GM18861 (cell line): ENCODE results near the gene ACTN3.
"Not testable (repeated sequence)": the region's sequence is repeated elsewhere in the genome, so short reads cannot be mapped to it uniquely, and the experiment has no call there.

Source experiments
- ATAC-seq: cut with Tn5 transposase; IDR thresholded peaks from one replicate; pipeline ENCODE4 v1.9.1; 2021; ENCODE audit not compliant: unreplicated experiment

Gene ACTN3

DNA sequence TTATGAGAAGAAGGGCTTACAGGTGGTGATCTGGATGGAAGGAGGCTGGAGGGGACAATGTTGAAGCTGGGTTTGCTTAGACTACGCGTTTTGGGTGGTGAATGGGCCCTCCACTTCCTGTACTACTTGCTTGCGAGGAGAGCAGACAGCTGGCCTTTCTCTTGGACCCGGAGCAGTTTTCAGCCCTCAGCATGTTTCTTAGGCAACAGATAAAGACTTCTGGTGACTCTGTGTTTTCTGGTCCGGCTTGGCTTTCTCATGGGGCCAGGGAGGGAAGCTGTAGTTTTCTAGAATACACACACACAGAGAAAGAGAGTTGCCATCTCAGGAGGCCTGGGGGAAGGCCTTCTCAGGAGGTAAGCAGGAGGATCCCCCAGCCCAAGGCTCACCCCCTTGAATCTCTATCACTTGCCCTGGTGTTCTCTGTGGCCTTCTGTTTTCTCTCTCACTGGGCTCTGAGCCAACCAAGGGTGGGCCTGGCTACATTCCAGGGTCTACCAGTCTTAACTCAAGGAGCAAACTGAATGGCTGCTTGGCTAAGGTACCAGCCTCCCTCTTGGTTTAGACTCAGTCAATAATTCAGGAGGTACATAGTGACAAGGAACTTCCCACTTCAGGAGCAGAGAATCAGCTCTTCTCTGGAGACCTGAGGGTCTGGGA is 48.7 kb downstream of the ACTN3 start:
- ATAC-seq = no peak

GRCh38 chr11:66598993-66599392 is 52.3 kb downstream of the ACTN3 start:
- ATAC-seq = no peak

DNA sequence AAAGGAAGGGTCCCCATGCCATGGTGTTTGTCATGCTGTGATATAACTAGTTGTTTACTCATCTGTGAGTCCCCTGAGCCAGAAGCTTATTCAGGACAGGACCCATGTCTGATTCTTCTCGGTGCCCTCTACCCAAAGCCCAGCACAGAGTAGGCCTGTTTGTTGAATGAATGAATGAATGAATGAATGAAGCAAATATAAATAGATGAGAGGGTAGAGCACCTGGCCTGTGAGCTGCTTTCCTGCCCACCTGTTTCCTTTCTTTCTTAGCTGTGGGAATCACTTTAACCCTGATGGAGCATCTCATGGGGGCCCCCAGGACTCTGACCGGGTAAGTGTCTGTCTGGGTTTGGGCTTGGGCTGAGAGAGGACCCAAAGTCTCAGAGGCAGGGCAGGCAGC is 53.5 kb downstream of the ACTN3 start:
- no peak for ATAC-seq

- ATAC-seq = no peak
Observed at GRCh38 chr11:66600631-66601233, 54.0 kb downstream of the ACTN3 start.

- no peak for ATAC-seq
Observed at GRCh38 chr11:66603072-66603471, 56.4 kb downstream of the ACTN3 start.

- ATAC-seq = no peak
Observed at GRCh38 chr11:66604155-66604554, 57.5 kb downstream of the ACTN3 start.

- ATAC-seq = not testable (repeated sequence)
Observed at GRCh38 chr11:66606608-66607007, 59.9 kb downstream of the ACTN3 start.

- no peak for ATAC-seq
Observed at GRCh38 chr11:66607126-66607834, 60.6 kb downstream of the ACTN3 start.

DNA sequence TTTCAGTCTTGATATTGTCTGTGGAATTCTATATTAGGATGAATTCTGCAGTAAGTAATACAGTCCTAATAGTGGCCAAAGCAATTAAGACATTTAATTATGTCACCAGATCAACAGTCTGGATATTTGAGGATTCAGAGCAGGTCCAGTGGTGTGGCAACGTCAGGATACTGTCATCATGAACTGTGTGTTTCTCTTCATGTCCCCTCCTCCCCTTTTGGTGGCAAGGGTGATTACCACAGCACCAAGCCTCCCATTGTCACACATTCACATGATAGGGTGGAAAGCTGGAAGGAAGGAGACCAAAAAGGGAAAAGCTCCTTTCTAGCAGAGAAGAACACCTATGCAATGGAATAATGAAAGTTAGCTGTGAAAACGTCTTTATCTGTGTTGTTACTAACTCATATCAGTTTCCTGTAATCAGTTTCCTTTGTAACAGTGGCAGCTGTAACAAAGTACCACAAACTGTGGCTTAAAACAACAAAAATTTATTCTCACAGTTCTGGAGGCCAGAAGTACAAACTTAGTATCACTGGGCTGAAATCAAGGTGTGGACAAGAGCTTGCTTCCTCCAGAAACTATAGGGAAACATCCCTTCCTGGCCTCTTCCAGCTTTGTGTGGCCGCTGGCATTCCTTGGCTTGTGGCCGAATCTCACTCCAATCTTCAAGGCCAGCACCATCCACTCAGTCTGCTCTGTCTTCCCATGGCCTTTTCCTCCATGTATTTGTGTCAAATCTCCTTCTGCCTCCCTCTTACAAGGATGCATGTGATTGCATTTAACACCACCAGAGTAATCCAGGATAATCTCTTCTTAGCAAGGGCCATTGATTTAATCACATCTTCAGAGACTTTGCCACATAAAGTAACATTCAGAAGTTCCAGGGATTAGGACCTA is 63.3 kb downstream of the ACTN3 start:
- no peak for ATAC-seq

GRCh38 chr11:66612458-66612857 is 65.8 kb downstream of the ACTN3 start:
- no peak for ATAC-seq
